Measurements from ENCODE around the gene SDSL.

Gene SDSL

DNA sequence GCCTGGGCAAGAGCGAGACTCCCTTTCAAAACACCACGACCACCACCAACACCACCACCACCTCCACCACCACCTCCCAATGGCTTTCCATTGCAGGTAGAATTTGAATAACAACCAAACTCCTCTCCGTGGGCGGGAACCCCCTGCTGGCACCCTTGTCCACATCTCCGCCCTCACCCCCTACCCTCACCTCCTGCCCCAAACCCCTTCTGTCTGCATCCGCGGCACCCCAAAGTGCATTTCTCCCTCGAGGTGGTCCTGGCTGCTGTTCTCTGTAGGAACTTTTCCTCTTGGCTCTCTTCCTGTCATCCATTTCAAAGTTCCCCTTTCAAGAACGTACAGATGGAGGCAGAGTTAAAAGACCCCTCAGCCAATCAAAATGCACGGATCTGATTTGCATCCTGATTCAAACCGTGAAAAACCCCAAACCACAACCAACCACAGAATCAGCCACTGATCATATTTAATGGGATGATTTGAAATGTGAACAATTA lies 3.8 kb downstream of the SDSL start:
- TF ChIP-seq, protein P1, sequence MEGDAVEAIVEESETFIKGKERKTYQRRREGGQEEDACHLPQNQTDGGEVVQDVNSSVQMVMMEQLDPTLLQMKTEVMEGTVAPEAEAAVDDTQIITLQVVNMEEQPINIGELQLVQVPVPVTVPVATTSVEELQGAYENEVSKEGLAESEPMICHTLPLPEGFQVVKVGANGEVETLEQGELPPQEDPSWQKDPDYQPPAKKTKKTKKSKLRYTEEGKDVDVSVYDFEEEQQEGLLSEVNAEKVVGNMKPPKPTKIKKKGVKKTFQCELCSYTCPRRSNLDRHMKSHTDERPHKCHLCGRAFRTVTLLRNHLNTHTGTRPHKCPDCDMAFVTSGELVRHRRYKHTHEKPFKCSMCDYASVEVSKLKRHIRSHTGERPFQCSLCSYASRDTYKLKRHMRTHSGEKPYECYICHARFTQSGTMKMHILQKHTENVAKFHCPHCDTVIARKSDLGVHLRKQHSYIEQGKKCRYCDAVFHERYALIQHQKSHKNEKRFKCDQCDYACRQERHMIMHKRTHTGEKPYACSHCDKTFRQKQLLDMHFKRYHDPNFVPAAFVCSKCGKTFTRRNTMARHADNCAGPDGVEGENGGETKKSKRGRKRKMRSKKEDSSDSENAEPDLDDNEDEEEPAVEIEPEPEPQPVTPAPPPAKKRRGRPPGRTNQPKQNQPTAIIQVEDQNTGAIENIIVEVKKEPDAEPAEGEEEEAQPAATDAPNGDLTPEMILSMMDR (IDR thresholded peaks at IDR 0.05; ENCODE audit: extremely low read depth, insufficient read depth, missing control alignments), result no peak
- DNase-seq (ENCODE audit: low spot score), result peak; percentile 55
- in situ Hi-C loops (cut with MboI; ENCODE audit: low pct_unique_long_range_greater_than_20kb, low sequenced_read_pairs, unreplicated experiment), result loop anchor here (25.0 kb wide), 1 partner anchor 486 kb away; no protein-coding TSS in a partner anchor

DNA sequence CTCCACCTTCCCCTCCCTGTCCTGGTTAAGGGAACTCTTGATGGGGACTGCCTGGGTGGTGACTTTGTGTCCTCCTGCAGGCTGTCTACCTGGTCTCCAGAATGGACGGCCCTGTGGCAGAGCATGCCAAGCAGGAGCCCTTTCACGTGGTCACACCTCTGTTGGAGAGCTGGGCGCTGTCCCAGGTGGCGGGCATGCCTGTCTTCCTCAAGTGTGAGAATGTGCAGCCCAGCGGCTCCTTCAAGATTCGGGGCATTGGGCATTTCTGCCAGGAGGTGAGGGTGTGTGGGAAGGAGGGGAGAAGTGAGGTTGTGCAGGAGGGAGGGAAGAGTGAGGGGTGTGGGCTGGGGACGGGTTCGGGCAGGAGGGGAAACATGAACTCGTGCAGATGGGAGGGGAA lies 5.7 kb downstream of the SDSL start:
- in situ Hi-C loops (cut with MboI; ENCODE audit: low pct_unique_long_range_greater_than_20kb, low sequenced_read_pairs, unreplicated experiment), result loop anchor here (25.0 kb wide), 1 partner anchor 484 kb away; no protein-coding TSS in a partner anchor
- no peak for DNase-seq (ENCODE audit: low spot score)
- TF ChIP-seq, protein P1 (IDR thresholded peaks at IDR 0.05; ENCODE audit: extremely low read depth, insufficient read depth, missing control alignments), result no peak

DNA sequence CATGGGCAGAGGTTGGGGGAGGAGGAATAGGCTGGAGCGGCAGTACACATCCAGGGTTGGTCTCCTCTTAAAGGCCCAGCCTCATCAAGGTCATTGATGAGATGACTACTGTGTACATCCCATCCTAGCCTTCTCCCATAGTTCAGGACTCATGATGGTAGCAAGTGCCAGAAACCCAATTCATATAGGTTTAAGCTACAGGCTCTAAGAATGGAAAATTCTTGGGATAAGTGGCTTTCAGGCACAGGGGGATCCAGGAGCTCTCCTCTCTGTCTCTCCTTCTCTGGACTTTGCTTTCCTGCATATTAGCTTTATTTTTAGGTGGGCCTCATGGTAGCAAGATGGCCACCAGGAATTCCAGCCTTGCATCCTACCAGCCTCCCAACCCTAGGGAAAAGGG lies 6.3 kb downstream of the SDSL start:
- TF ChIP-seq, protein P1 (IDR thresholded peaks at IDR 0.05; ENCODE audit: extremely low read depth, insufficient read depth, missing control alignments), result no peak
- in situ Hi-C loops (cut with MboI; ENCODE audit: low pct_unique_long_range_greater_than_20kb, low sequenced_read_pairs, unreplicated experiment), result loop anchor here (25.0 kb wide), 1 partner anchor 484 kb away; no protein-coding TSS in a partner anchor
- DNase-seq (ENCODE audit: low spot score), result no peak

DNA sequence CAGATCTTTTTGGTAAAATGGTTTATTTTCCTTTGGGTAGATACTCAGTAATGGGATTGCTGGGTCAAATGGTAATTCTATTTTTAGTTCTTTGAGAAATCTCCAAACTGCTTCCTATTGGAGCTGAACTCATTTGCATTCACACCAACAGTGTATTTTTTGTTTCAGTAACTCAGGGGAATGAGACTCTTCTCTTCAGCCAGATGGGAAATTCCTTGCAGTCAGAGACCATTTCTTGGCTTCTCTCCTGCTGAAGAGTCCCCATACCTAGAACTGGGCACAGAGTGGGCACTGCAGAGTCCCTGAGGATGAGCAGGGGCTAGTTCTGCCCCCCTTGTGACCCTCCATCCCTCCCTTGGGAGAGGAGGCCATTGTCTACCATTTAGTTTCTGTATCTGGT lies 10.8 kb downstream of the SDSL start:
- DNase-seq (ENCODE audit: low spot score), result no peak
- in situ Hi-C loops (cut with MboI; ENCODE audit: low pct_unique_long_range_greater_than_20kb, low sequenced_read_pairs, unreplicated experiment), result loop anchor here (25.0 kb wide), 1 partner anchor 479 kb away; no protein-coding TSS in a partner anchor
- TF ChIP-seq, protein P1 (IDR thresholded peaks at IDR 0.05; ENCODE audit: extremely low read depth, insufficient read depth, missing control alignments), result no peak

DNA sequence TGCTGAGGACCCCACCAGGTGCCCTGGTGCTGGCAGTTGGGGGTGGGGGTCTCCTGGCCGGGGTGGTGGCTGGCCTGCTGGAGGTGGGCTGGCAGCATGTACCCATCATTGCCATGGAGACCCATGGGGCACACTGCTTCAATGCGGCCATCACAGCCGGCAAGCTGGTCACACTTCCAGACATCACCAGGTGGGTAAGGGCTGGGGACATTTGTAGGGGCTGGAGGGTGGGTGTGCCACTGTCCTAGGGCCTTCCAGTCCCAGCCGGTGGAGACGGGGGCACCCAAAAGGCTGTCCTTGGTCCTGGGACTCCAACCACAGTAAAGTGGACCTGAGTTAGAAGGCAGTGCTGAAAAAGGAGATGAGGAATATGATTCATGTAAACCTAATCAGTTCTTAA lies 13.2 kb downstream of the SDSL start:
- TF ChIP-seq, protein P1 (IDR thresholded peaks at IDR 0.05; ENCODE audit: extremely low read depth, insufficient read depth, missing control alignments), result no peak
- in situ Hi-C loops (cut with MboI; ENCODE audit: low pct_unique_long_range_greater_than_20kb, low sequenced_read_pairs, unreplicated experiment), result loop anchor here (25.0 kb wide), 1 partner anchor 477 kb away; no protein-coding TSS in a partner anchor
- no peak for DNase-seq (ENCODE audit: low spot score)

DNA sequence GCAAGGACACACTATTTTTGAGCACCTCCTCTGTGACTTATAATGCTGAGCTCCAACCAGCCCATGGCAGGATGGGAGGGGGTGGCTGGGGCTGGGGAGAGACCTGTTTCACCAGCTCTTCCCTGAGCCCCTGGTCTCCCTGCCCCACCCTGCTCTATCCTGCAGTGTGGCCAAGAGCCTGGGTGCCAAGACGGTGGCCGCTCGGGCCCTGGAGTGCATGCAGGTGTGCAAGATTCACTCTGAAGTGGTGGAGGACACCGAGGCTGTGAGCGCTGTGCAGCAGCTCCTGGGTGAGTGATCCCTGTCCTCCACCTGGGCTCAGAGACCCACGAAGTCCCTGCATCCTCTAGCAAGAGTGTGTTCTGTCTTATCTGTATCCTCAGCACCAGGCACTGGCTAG lies 14.4 kb downstream of the SDSL start:
- DNase-seq (ENCODE audit: low spot score), result no peak
- TF ChIP-seq, protein P1 (IDR thresholded peaks at IDR 0.05; ENCODE audit: extremely low read depth, insufficient read depth, missing control alignments), result no peak
- in situ Hi-C loops (cut with MboI; ENCODE audit: low pct_unique_long_range_greater_than_20kb, low sequenced_read_pairs, unreplicated experiment), result loop anchor here (25.0 kb wide), 1 partner anchor 476 kb away; no protein-coding TSS in a partner anchor

Data from GM13977 (cell line).